SU-DHL-6 (cell line): ENCODE data around the gene XYLB.

Experiments used
- H2AFZ ChIP-seq: fragments of 200-600 bp; sonication (generic); 2 replicates; pipeline ENCODE4 v1.6.1; 2014; ENCODE audit warnings: low read depth, mild to moderate bottlenecking, moderate library complexity, mixed read lengths, antibody characterized with exemption, low read length; ENCODE audit not compliant: severe bottlenecking
- H3F3A ChIP-seq: fragments of 200-600 bp; shearing (Covaris generic); 2 replicates; pipeline ENCODE4 v1.6.0; 2016; ENCODE audit warnings: antibody characterized with exemption, mild to moderate bottlenecking; ENCODE audit not compliant: insufficient read depth
- H3K27ac ChIP-seq: fragments of 200-600 bp; sonication (generic); 2 replicates; pipeline ENCODE4 v1.5.1; 2016; ENCODE audit warnings: low read depth, mild to moderate bottlenecking, low read length, moderate library complexity, mixed read lengths
- H3K27me3 ChIP-seq: fragments of 200-600 bp; sonication (generic), shearing (Covaris generic); 2 replicates; pipeline ENCODE4 v1.6.0; 2014; ENCODE audit warnings: mild to moderate bottlenecking, low read length
- H3K36me3 ChIP-seq: fragments of 200-600 bp; sonication (generic); 2 replicates; pipeline ENCODE4 v1.6.1; 2014; ENCODE audit warnings: mild to moderate bottlenecking, low read length, mixed read lengths
- H3K4me2 ChIP-seq: fragments of 300-600, 200-600 bp; shearing (Covaris generic), sonication (generic); 2 replicates; pipeline ENCODE4 v1.6.0; 2014; ENCODE audit warnings: low read length, low read depth, mild to moderate bottlenecking; ENCODE audit not compliant: poor library complexity, severe bottlenecking
- H3K4me3 ChIP-seq: fragments of 200-600 bp; sonication (generic); 2 replicates; pipeline ENCODE4 v1.5.1; 2014; ENCODE audit warnings: antibody characterized with exemption, low read length, mild to moderate bottlenecking, mixed read lengths; ENCODE audit not compliant: insufficient read depth, poor library complexity, severe bottlenecking
- H3K79me2 ChIP-seq: fragments of 200-600 bp; sonication (generic); 2 replicates; pipeline ENCODE4 v1.6.1; 2014; ENCODE audit warnings: mild to moderate bottlenecking, low read length, moderate library complexity; ENCODE audit not compliant: insufficient read depth
- H3K9ac ChIP-seq: fragments of 200-600 bp; sonication (generic); 2 replicates; pipeline ENCODE4 v1.7.0; 2014; ENCODE audit warnings: mild to moderate bottlenecking, low read length
- H3K9me2 ChIP-seq: fragments of 200-600 bp; sonication (generic); replicated peaks from 2 replicates; pipeline ENCODE4 v1.6.1; 2014; ENCODE audit warnings: low read length; ENCODE audit not compliant: insufficient read depth
- H3K9me3 ChIP-seq: fragments of 200-600 bp; sonication (generic); 2 replicates; pipeline ENCODE4 v1.6.1; 2014; ENCODE audit warnings: low read length, mixed read lengths; ENCODE audit not compliant: insufficient read depth
- H4K20me1 ChIP-seq: fragments of 200-600 bp; sonication (generic); 2 replicates; pipeline ENCODE4 v1.6.1; 2014; ENCODE audit warnings: low read depth, mild to moderate bottlenecking, antibody characterized with exemption, low read length, moderate library complexity, mixed read lengths
- EZH2phosphoT487 ChIP-seq: fragments of 200-600 bp; sonication (generic), shearing (Covaris generic); conservative IDR thresholded peaks from 2 replicates; pipeline ENCODE4 v1.6.1; 2018; ENCODE audit warnings: mild to moderate bottlenecking, antibody characterized with exemption, low read length, moderate library complexity, mixed read lengths
- TF ChIP-seq, protein P1 (sequence below): fragments of 200-600 bp; sonication (generic); IDR thresholded peaks from one replicate; pipeline ENCODE4 v1.5.1; 2017; ENCODE audit warnings: antibody characterized with exemption, mild to moderate bottlenecking, low read length, moderate library complexity; ENCODE audit not compliant: insufficient read depth, poor library complexity, severe bottlenecking

XYLB gene

DNA sequence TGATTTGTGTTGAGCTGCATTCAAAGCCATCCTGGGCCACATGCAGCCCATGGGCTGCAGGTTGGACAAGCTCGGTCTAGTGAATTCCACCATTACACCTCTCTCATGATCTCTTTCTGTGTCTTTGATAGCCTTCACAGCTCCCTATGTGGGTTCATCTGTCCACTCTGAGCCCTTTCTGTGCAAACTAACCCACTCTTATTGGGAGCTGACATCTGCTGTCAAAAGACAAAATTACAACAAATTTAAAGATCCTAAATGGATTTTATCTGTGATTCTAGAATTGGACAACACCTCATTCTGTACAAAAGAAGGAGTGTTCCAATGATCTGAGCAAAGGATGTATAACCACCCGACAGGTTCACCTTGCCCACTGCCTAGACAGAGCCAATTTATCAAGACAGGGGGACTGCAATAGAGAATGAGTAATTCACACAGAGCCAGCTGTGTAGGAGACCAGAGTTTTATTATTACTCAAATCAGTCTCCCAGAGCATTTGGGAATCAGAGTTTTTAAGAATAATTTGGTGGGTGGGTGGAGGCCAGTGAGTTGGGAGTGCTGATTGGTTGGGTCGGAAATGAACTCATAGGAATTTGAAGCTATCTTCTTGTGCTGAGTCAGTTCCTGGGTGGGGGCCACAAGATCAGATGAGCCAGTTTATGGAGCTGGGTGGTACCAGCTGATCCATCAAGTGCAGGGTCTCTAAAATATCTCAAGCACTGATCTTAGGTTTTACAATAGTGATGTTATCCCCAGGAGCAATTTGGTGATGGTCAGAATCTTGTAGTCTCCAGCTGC lies 2.6 kb upstream of the XYLB start:
- H3K27ac ChIP-seq: no peak overlapping the region
- H3F3A ChIP-seq: 0 out of 2 replicates have a peak, but pooled peaks cover 3% of the 10 kb centered on the region
- no peak overlapping the region for H3K4me2 ChIP-seq
- H2AFZ ChIP-seq: no peak overlapping the region
- H4K20me1 ChIP-seq: no peaks in the 10 kb centered on the region
- no peaks in the 10 kb centered on the region for H3K36me3 ChIP-seq
- no peaks in the 10 kb centered on the region for H3K9me2 ChIP-seq
- TF ChIP-seq, protein P1, sequence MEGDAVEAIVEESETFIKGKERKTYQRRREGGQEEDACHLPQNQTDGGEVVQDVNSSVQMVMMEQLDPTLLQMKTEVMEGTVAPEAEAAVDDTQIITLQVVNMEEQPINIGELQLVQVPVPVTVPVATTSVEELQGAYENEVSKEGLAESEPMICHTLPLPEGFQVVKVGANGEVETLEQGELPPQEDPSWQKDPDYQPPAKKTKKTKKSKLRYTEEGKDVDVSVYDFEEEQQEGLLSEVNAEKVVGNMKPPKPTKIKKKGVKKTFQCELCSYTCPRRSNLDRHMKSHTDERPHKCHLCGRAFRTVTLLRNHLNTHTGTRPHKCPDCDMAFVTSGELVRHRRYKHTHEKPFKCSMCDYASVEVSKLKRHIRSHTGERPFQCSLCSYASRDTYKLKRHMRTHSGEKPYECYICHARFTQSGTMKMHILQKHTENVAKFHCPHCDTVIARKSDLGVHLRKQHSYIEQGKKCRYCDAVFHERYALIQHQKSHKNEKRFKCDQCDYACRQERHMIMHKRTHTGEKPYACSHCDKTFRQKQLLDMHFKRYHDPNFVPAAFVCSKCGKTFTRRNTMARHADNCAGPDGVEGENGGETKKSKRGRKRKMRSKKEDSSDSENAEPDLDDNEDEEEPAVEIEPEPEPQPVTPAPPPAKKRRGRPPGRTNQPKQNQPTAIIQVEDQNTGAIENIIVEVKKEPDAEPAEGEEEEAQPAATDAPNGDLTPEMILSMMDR: no peak
- no peak for TF ChIP-seq EZH2phosphoT487
- no peaks in the 10 kb centered on the region for H3K9me3 ChIP-seq
- 0 out of 2 replicates have a peak, but pooled peaks cover 3% of the 10 kb centered on the region for H3K27me3 ChIP-seq
- no peak overlapping the region for H3K9ac ChIP-seq
- H3K4me3 ChIP-seq: no peak overlapping the region
- no peaks in the 10 kb centered on the region for H3K79me2 ChIP-seq

DNA sequence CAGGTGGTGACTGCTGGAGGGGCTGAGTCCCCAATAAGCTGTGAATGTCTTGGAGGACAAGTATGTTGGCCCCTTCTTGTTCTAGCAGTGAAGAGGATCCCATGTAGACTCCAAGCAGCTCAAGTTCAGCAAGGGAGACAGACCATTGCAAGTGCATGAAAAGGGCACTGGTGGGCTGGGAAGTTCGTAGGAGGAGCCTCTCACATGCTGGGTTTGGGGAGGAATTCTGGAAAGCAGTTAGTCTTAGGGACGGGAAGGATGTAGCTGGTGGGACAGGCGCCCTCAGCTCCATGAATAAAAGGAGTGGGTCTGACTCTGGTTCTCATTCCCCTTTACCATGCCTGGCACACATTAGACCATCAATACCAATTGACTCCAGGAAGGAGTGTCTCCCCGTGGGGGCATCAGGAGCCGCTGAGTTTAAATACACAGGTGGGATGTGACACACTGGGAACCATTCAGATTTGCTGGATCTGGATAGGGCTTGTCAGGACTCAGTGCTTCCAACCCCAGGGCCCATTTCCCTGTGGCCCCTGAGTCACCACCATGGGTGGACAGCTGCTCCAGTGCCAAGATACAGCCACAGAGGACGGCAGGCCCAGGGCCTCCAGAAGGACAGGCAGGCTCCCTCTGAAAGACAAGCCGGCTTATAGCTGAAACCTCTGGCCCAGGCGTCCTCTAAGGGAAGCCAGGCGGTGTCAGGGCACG lies 552 bp upstream of the XYLB start:
- no peak for TF ChIP-seq EZH2phosphoT487
- TF ChIP-seq, protein P1: no peak
- Histone ChIP-seq H4K20me1 (no peaks in the 10 kb centered on the region), H3K9me2 (no peaks in the 10 kb centered on the region), H3K9ac (peak overlapping the region; percentile 74), H2AFZ (peak overlapping the region; percentile 94), H3K27ac (no peak overlapping the region), H3F3A (0 out of 2 replicates have a peak, but pooled peaks cover 3% of the 10 kb centered on the region), H3K79me2 (no peaks in the 10 kb centered on the region), H3K27me3 (no peaks in the 10 kb centered on the region), H3K4me2 (peak overlapping the region; percentile 61), H3K36me3 (no peaks in the 10 kb centered on the region), H3K9me3 (no peaks in the 10 kb centered on the region), H3K4me3 (peak overlapping the region; percentile 77)

DNA sequence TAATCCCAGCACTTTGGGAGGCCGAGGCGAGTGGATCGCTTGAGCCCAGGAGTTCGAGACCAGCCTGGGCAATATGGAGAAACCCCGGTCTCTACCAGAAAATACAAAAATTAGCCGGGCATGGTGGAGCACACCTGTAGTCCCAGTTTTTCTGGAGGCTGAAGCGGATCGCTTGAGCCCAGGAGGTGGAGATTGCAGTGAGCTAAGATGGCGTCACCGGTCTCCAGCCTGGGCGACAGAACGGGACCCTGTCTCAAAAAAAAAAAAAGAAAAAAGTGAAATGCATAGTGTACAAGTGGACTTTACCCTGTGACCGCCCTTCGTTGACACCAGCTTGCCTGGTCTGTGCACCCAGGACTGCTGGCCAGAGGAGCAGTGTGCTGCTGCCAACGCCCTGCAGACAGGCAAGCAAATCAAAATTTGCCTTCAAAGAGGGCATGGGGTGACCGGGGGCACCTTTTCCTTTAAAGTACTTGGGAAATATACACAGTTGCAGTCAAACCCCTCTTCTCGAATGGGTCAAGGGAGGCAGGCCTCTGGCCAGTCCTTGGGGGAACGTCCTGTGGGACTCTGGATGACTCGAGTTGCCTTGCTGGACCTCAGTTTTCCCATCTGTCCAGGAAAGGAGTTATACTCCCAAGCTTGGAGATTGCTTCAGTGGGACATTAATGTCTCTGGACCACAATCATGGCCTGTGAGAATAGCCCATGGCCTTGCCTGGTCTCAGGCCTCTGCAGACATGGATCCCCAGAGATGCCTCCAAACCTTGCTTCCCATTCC lies 1.0 kb downstream of the XYLB start:
- Histone ChIP-seq H3K9me2 (no peaks in the 10 kb centered on the region), H3K36me3 (0 out of 2 replicates have a peak, but pooled peaks cover 4% of the 10 kb centered on the region), H3K4me2 (peak overlapping the region; percentile 61), H3K9ac (peak overlapping the region; percentile 74), H4K20me1 (no peaks in the 10 kb centered on the region), H3K9me3 (no peaks in the 10 kb centered on the region), H3K4me3 (peak overlapping the region; percentile 77), H3F3A (0 out of 2 replicates have a peak, but pooled peaks cover 3% of the 10 kb centered on the region), H3K79me2 (peaks cover 7% of the 10 kb centered on the region), H2AFZ (peak overlapping the region; percentile 94), H3K27ac (no peak overlapping the region), H3K27me3 (no peaks in the 10 kb centered on the region)
- TF ChIP-seq, protein P1: no peak
